ENCODE results near the gene UIMC1.
"Not testable (repeated sequence)": the region's sequence is repeated elsewhere in the genome, so short reads cannot be mapped to it uniquely, and the experiment has no call there.

The UIMC1 gene

DNA sequence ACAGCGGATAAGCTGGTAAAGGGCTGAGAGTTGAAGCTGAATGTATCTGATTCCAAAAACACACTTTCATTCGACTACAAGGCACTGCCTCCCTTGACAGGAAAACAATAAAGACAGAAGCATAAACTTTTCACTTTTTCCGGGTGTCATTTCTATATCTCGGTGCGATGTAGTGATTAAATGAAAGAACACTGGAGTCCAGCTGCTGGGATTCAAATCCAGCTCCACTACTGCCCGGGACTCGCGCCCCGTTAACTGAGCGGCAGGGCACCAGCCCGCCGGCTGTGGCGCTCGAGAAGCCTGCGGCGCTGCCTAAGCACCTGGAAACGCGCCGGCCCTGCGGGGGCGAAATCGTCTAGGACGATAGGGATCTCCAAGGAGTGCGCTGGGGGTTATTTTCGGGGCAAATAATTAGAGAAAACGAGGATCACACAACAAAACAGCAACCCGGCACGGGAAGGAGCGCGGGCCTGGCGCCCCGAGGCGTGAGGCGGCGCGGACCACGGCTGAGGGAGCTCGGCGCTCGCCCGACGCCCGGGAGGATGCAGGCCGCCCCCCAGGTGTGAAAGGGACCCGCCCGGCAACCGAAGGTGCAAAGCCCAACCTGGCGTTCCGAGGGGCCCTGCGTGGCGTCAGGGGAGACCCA lies 837 bp downstream of the UIMC1 start:
- DNase-seq (ENCODE audit: low read depth) = peak; percentile 50

GRCh38 chr5:177004961-177005360 lies 1.6 kb downstream of the UIMC1 start:
- no peak for DNase-seq (ENCODE audit: low read depth)

GRCh38 chr5:177003649-177004048 lies 2.9 kb downstream of the UIMC1 start:
- no peak for DNase-seq (ENCODE audit: low read depth)

DNA sequence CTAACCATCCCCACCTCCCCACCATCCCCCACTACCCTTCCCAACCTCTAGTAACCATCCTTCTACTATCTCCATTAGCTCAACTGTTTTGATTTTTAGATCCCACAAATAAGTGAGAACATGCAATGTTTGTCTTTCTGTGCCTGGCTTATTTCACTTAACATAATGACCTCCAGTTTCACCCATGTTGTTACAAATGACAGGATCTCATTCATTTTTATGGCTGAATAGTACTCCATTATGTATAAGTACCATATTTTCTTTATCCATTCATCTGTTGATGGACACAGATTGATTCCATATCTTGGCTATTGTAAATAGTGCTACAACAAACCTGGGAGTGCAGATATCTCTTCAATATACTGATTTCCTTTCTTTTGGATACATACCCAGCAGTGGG lies 7.1 kb downstream of the UIMC1 start:
- not testable (repeated sequence) for DNase-seq (ENCODE audit: low read depth)

DNA sequence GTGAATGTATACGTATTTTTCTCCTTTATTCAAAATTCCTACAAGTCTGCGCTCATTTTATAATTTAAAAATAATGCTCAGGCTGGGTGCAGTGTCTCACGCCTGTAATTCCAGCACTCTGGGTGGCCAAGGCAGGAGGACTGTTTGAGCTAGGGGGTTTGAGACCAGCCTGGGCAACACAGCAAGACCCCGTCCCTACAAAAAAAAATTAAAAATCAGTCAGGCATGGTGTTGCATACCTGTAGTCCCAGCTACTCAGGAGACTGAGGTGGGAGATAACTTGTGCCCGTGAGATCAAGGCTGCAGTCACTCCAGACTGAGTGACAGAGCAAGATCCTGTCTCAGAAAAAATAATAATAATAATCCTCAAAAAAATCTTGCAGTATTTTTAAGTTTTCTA lies 7.8 kb downstream of the UIMC1 start:
- no peak for DNase-seq (ENCODE audit: low read depth)

- DNase-seq (ENCODE audit: low read depth) = no peak
Observed at GRCh38 chr5:176996780-176997179, 9.8 kb downstream of the UIMC1 start.

DNA sequence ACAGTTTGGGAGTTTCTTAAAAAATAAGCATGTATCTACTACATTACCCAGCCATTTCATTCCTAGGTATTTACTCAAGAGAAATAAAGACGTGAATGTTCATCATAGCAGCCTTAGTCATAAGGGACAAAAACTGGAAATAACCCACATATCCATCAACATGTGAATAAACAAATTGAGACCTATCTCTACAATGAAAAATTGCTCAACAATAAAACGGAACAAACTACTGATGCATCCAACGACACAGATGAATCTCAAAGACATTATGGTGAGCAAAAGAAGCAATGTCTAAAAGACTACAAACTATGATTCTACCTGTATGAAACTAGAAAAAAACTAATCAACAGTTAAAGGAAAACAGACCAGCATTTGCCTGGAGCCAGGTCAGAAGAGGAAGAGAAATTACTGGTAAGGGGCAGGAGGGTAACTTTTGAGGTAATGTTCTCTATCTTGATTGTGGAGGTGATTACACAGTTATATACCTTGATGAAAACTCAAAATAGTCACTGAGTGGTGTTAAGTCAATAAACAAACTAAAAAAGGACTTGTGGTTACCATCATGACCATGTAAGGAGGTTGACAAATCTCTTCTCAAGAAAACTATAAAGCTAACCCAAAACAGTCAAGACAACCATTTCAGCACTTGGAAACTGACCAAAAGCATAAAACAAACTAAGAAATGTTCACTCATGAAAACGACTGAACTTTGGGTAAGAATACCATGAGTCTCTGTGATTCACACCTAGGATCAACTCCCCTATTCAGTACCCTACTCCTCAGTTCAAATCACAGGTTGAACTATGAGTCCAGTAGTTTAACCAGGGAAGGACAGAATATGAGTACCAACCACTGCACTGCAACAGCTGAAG lies 10.4 kb downstream of the UIMC1 start:
- DNase-seq (ENCODE audit: low read depth) = no peak

- DNase-seq (ENCODE audit: low read depth) = no peak
Observed at GRCh38 chr5:176995122-176995490, 11.5 kb downstream of the UIMC1 start.

DNA sequence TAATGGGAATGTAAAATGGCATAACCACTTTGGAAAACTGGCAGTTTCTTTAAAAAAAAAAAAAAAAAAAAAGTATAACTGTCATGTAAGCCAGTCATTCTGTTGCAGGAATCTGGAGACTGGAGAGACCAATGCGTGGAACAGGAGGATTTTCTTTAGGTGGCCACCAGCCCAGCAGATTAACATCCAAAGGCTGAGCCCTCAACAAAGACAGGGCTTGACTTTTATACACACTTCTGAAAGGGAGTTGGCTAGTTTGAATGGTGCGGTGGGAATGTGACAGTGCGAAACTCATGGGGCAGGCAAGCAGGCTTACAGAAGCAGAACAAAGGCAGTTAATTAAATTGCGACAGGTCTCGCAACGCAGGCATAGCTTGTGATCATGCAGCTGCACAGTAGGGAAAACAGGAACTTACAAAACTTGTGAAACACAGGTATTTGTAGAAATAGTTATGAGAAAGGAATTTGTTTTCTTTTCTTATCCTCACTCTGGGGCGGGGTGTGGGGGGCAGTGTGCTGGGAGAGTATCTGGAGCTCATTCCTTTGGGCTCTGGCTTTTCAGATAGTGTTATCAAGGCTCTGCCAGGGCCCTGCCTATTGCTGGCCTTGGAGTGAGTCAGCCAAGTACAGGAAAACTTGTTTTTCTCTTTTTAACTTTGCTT lies 12.0 kb downstream of the UIMC1 start:
- no peak for DNase-seq (ENCODE audit: low read depth)

DNA sequence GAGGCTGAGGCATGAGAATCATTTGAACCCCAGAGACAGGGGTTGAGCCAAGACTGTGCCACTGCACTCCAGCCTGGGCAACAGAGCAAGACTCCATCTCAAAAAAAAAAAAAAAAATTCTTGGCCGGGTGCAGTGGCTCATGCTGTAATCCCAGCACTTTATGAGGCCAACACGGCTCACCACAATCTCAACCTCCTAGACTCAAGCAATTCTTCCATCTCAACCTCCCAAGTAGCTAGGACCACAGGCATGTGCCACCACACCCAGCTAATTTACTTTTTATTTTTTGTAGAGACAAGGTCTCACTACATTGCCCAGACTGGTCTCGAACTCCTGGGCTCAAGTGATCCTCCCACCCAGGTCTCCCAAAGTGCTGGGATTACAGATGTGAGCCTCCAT lies 13.5 kb downstream of the UIMC1 start:
- not testable (repeated sequence) for DNase-seq (ENCODE audit: low read depth)

DNA sequence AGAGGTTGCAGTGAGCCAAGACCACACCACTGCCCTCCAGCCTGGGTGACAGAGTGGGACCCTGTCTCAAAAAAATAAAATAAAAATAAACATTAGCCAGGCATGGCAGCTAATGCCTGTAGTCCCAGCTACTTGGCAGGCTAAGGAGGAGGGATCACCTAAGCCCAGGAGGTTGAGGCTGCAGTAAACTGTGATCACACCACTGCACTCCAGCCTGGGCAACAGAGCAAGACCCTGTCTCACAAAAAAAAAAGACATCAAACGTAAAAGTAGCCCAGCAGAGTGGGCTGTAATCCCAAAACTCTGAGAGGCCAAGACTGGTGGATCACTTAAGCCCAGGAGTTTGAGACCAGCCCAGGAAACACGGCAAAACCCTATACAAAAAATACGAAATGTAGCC lies 19.0 kb downstream of the UIMC1 start:
- no peak for DNase-seq (ENCODE audit: low read depth)

DNA sequence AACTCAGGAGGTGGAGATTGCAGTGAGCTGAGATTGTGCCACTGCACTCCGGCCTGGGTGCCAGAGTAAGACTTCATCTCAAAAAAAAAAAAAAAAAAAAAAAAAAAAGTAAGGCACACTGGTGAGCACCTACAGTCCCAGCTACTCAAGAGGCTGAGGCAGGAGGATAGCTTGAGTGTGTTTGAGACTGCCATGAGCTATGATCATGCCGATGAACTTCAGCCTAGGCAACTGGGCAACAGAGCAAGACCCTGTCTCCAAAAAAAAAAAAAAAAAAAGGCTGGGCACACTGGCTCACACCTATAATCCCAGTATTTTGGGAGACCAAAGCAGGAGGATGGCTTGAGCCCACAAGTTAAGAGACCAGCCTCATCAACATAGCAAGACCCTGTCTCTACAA lies 20.3 kb downstream of the UIMC1 start:
- no peak for DNase-seq (ENCODE audit: low read depth)

DNA sequence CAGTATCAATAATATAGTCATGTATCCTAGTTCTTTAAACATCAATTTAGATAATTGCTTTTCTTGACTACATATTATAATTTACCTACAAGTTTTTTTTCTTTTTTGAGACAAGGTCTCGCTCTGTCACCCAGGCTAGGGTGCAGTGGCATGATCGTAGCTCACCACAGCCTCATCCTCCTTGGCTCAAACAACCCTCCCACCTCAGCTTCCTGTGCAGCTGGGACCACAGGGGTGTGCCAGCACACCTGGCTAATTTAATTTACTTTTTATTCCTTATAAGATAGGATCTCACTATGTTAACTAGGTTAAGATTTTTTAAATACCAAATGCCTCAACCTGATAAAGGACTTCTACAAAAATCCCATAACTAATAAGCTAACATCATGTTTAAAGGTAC lies 21.1 kb downstream of the UIMC1 start:
- peak; percentile 11 for DNase-seq (ENCODE audit: low read depth)

- not testable (repeated sequence) for DNase-seq (ENCODE audit: low read depth)
Observed at GRCh38 chr5:176984176-176984575, 22.4 kb downstream of the UIMC1 start.

DNA sequence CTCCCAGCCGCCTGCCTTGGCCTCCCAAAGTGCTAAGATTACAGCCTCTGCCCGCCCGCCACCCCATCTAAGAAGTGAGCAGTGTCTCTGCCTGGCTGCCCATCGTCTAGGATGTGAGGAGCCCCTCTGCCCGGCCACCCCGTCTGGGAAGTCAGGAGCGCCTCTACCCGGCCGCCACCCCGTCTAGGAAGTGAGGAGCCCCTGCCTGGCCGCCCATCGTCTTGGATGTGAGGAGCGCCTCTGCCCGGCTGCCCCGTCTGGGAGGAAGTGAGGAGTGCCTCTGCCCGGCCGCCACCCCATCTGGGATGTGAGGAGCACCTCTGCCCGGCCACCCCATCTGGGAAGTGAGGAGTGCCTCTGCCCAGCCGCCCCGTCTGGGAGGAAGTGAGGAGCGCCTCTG lies 23.0 kb downstream of the UIMC1 start:
- not testable (repeated sequence) for DNase-seq (ENCODE audit: low read depth)

DNA sequence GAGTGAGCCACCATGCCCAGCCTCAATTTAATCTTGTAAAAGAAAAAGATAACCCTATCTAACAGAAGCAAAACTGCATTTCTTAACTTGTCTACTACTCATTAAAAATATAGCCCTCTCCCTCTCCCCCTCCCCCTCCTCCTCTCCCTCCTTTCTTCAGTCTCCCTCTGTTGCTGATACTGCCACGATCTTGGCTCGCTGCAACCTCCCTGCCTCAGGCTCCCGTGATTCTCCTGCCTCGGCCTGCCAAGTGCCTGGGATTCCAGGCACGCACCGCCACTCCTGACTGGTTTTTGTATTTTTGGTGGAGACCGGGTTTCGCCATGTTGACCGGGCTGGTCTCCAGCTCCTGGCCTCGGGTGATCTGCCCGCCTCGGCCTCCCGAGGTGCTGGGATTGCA lies 23.5 kb downstream of the UIMC1 start:
- not testable (repeated sequence) for DNase-seq (ENCODE audit: low read depth)

DNA sequence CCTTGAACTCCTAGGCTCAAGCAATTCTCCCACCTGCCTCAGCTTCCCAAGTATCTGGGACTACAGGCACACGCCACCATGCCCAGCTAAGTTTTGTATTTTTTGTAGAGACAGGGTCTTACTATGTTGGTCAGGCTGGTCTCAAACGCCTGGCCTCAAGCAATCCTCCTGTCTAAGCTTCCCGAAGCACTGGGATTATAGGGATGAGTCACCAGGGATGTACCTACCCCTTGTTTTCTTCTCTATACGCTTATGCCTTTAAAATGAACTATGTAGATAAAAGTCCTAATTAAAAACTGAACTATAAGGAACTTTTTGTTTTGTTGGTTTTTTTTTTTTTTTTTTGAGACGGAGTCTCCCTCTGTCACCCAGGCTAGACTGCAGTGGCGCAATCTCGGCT lies 25.8 kb downstream of the UIMC1 start:
- DNase-seq (ENCODE audit: low read depth) = no peak

DNA sequence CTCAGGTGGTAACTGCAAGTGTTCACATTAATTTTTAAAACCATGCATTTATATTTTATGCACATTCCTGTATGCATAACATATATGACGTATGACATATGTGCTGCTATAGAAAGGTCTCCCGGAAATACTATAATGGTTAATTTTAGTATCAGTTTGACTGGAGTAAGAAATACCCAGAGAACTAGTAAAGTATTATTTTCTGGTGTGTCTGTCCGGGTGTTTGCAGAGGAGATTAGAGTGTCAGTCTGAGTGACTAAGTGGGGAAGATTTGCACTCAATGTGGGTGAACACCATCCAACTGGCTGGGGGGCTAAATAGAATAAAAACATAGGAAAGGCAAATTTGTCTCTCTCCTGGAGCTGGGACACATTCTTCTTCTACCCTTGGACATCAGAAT lies 26.9 kb downstream of the UIMC1 start:
- no peak for DNase-seq (ENCODE audit: low read depth)

GRCh38 chr5:176965633-176966032 lies 40.9 kb downstream of the UIMC1 start:
- DNase-seq (ENCODE audit: low read depth) = no peak

GRCh38 chr5:176959051-176959450 lies 47.5 kb downstream of the UIMC1 start:
- no peak for DNase-seq (ENCODE audit: low read depth)

- no peak for DNase-seq (ENCODE audit: low read depth)
Observed at GRCh38 chr5:176956756-176957155, 49.8 kb downstream of the UIMC1 start.

DNA sequence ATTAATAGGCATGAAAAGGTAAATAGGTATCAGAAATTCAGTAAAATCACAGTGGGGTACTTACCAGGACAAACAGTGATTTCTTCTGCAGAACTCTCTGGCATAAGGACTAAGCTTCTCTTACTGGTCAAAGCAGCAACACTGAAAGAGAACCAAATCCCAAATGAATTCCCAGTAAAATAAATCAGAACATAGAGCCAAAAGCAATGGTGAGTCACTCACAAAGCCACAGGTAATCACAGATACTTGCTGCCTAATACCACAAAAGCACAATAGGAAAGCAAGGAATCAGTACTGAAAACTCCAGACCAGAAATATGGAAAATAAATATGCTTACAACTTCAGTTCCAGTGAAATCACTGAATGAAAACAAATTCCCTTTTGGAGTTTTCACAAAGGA lies 50.7 kb downstream of the UIMC1 start:
- DNase-seq (ENCODE audit: low read depth) = no peak

DNA sequence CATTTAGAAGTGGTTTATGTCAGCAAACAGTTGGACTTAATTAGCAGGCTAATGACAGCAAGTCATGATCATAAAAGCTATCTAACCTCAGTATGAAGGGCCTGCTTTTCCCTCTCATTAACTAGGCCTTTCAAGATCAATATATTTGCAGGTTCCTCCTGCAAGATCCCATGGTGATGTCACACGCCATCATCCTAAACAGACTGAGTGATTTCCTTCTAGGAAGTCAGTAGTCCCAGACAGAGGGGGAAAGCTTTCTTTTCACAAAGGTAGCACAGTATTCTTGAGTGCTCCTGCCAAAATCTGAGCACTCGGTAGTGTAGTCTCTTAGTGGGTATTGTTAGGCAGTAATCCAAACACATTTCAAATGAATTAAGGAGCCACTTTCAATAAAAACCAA lies 52.5 kb downstream of the UIMC1 start:
- no peak for DNase-seq (ENCODE audit: low read depth)
